ENCODE data around the gene ADI1.
A peak's percentile ranks its signal among the peaks of the same experiment; 100 is the strongest.

The ADI1 gene

DNA sequence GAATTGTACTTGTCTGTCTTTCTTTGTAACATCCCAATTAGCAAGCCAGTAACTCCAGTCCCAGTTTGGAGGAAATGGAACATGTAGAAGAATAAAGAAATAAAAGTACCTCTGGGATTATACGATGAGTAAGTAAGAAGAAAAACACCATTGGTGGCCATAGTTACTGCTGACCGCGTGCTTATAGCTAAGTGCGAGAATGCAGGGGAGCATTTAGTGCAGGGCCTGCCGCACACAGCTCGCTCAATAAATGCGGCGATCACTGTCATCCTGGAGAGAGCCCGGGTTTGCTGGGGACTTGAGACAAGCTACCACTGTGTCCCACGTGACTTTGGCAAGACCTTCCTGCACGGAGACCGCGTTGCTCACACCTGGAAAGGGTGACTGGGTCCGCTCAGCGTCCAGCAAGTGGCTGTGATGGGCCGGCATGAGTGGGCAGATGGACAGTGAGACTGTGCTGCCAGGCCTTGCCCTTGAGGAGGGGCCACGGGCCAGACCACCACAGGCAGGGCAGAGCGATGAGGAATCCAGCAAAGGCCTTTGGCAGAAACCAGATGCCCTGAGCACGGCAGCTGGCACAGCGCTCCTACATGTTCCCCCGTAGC, 54.8 kb downstream of the ADI1 start:
- no peak for TF ChIP-seq HDGF (IDR thresholded peaks at IDR 0.05; ENCODE audit: borderline replicate concordance)
- ChIA-PET CTCF (interaction anchor here (1.0 kb wide), 1 partner anchor 9 kb away, joined by 4 read pairs; no protein-coding TSS in a partner anchor), POLR2A (no interaction called here)
- DNase-seq (ENCODE audit: extremely low spot score): no peak

DNA sequence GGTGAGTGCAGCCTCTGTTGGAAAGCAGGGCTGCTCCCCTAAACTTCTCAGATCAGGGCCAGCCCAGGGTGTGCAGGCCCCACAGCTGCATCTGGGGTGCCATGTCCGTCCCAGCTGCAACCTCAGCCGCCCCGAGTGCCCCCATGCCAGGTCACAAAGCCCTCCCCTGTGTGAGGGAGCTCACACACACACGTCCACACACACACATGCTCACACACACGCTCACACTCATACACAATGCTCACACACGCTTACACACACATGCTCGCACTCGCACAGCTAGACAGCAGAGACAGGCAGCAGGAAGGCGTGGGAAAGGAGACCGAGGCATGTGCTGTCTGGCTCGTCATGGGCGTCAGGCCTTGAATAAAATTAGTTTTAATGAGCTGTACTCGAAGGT, 55.4 kb downstream of the ADI1 start:
- TF ChIP-seq, protein P1, sequence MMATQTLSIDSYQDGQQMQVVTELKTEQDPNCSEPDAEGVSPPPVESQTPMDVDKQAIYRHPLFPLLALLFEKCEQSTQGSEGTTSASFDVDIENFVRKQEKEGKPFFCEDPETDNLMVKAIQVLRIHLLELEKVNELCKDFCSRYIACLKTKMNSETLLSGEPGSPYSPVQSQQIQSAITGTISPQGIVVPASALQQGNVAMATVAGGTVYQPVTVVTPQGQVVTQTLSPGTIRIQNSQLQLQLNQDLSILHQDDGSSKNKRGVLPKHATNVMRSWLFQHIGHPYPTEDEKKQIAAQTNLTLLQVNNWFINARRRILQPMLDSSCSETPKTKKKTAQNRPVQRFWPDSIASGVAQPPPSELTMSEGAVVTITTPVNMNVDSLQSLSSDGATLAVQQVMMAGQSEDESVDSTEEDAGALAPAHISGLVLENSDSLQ (IDR thresholded peaks at IDR 0.05): no peak
- no peak for TF ChIP-seq SUZ12 (IDR thresholded peaks at IDR 0.05)
- no peak for TF ChIP-seq FOXA1 (IDR thresholded peaks at IDR 0.05)
- TF ChIP-seq BHLHE40 (IDR thresholded peaks at IDR 0.05; ENCODE audit: borderline replicate concordance): no peak
- TF ChIP-seq ZNF384 (IDR thresholded peaks at IDR 0.05): no peak
- TF ChIP-seq FOXM1 (IDR thresholded peaks at IDR 0.05; ENCODE audit: borderline replicate concordance): no peak
- TF ChIP-seq ARNT (IDR thresholded peaks at IDR 0.05): no peak
- no peak for TF ChIP-seq L3MBTL2 (conservative IDR thresholded peaks at IDR 0.05)
- TF ChIP-seq SP1 (IDR thresholded peaks at IDR 0.05): no peak
- no peak for TF ChIP-seq NFRKB (IDR thresholded peaks at IDR 0.05)
- ChIA-PET CTCF (interaction anchor here (1.0 kb wide), 1 partner anchor 9 kb away, joined by 4 read pairs; no protein-coding TSS in a partner anchor), POLR2A (no interaction called here)
- DNase-seq (ENCODE audit: extremely low spot score): no peak

DNA sequence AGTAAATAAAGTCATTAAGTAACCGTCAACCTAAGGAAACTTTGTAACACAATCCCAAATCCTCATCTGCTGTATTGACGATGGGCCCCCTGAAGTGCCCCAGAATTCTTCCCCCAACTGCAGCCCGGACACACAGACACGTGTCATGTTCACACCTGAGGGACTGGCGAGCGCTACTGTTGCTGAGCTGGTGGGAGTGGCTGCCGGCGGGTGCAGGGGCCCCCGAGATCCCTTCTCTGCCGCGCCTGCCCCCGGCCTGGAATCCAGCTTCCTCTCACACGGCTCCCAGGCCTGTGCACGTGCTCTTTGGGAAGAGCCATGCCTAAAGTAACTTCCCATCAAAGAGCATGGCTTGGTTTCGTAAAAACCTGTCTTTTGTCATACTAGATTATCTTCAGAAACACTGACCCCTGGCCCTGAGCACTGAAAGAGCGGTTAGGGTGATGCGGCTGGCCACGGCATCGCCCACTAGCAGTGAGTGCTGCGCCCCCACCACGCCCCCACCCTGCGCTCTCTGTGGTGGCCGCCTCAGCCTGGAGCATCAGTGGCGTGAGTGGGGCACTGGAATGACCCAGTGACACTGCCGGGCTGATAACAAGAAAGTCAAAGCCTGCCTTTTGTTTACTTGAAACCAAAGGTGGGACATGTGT, 56.0 kb downstream of the ADI1 start:
- no peak for DNase-seq (ENCODE audit: extremely low spot score)
- ChIA-PET CTCF (interaction anchor here (0.5 to 1.0 kb wide), 2 partner anchors 10 to 123 kb away, joined by 3 to 4 read pairs; no protein-coding TSS in a partner anchor), POLR2A (interaction anchor here (0.9 kb wide), 1 partner anchor 84 kb away, joined by 3 read pairs; the partner anchor contains the start of gene TRAPPC12)
- TF ChIP-seq NFRKB (IDR thresholded peaks at IDR 0.05) (no peak), ZNF384 (IDR thresholded peaks at IDR 0.05) (no peak), HDGF (IDR thresholded peaks at IDR 0.05; ENCODE audit: borderline replicate concordance) (no peak), ARNT (IDR thresholded peaks at IDR 0.05) (no peak)

DNA sequence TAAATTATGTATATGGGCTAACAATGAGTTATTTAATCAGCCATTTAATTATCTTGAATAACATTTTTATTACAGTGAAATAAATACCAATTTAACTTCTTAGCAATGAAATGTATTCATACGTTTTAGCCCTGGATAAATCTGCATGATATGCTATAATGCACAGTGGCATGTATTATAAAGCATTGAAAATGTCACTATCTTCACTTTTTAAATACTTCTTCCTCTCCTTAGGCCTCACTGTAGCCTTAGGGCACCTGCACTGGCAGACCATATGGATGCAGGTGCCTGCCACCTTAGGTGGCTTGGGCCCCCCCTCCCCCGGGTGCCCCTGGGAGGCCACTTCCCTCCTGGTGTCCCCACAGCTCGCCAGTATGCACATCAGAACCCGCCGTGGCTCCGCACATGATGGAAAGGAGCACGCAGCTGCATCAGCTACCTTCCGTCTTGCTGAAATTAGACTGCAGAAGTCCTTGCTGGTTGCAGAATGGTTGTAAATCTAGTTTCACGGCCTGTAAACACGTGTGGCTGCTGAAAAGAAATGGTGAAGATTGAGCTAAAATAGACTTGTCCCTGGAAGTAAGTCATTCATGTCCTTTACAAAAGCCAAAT, 56.7 kb downstream of the ADI1 start:
- TF ChIP-seq BHLHE40 (IDR thresholded peaks at IDR 0.05; ENCODE audit: borderline replicate concordance) (no peak), L3MBTL2 (conservative IDR thresholded peaks at IDR 0.05) (no peak), ARNT (IDR thresholded peaks at IDR 0.05) (no peak)
- ChIA-PET CTCF (interaction anchor here (0.5 kb wide), 1 partner anchor 124 kb away, joined by 3 read pairs; no protein-coding TSS in a partner anchor), POLR2A (interaction anchor here (0.9 kb wide), 1 partner anchor 83 kb away, joined by 3 read pairs; the partner anchor contains the start of gene TRAPPC12)
- no peak for DNase-seq (ENCODE audit: extremely low spot score)

DNA sequence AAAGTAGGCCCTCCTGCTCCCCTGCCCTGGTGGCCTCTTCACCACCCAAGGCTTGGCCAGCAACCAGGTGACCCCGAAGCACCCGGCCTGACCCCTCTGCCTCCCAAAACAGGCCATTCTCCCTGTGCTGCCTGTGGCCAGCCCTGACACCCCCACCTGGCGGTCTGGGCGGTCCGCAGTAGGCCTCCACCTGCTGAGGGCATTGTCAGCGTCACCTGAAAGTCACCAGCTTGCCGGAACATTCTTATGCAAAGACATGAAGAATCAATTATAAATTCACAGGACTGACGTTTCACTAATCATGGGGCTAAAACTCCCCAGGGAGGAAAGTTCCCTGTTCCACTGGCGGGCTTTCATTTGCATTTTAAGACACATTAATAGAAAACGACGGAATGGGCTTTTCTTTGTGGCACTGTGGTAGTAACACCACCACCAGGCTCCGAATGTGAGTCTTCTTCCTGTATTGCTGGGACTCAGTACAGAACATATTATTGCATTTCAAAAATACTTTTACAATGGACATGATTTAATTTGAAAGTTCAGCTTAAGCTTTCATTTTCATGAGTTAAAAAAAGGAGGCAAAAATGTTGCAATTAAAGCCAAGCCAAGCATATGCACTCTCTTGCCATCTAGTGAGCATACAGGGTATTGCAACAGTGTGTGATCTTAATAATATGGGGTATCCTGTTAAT, 57.4 kb downstream of the ADI1 start:
- POLR2A ChIA-PET: no interaction called here
- peak; percentile 44 for DNase-seq (ENCODE audit: extremely low spot score)
- CTCF ChIA-PET: no interaction called here
- TF ChIP-seq, protein P1 (IDR thresholded peaks at IDR 0.05): no peak
- no peak for TF ChIP-seq HDGF (IDR thresholded peaks at IDR 0.05; ENCODE audit: borderline replicate concordance)

DNA sequence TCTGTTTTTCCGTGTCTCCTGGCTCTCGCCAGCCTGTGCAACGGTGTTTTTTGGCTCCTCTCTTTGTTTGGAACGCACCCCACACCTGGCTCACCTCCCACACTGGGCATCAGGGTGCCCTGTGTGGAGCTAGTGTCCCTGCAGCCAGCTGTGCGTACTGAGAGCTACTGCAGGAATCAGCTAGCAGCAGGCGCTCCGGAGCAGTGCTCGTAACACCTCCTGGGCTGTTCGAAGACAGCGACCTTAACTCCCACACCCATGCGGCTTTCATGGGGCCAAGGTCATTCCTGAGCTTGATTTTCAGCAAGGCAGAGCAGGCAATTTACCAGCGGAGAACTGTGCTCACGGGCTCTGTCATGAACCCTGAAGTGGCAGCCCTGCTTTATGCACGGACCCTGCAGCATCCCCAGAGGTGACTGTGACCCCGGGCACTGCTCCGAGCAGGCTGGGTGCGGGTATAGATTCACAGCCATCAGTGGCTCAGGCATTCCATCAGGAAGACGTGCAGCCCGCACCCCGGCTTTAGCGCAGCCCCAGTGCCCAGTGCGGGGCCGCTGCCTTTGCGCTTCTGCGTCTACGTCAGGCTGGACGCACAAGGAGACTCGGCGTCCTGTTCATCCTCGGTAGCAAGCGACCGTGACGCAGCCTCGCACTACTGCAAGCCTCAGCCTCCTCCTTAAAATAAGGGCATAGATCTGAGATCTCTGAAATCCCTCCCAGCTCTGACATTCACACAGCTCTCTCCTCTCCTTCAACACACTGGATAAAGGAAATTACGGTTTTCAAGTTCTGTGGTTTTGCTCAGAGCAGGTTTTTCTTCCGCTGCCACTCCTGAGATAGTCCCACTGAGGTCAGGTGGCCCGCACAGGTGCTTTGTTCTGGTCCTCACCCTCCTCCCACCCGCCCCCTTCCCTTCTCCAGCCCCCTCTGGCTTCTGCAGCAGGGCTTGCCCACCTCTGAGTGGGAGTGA, 58.2 kb downstream of the ADI1 start:
- ChIA-PET POLR2A (no interaction called here), CTCF (no interaction called here)
- DNase-seq (ENCODE audit: extremely low spot score): no peak
- no peak for TF ChIP-seq L3MBTL2 (conservative IDR thresholded peaks at IDR 0.05)
- no peak for TF ChIP-seq HDGF (IDR thresholded peaks at IDR 0.05; ENCODE audit: borderline replicate concordance)
- no peak for TF ChIP-seq SUZ12 (IDR thresholded peaks at IDR 0.05)
- no peak for TF ChIP-seq FOXK2 (IDR thresholded peaks at IDR 0.05)
- no peak for TF ChIP-seq CTBP1 (IDR thresholded peaks at IDR 0.05; ENCODE audit: borderline replicate concordance)
- TF ChIP-seq, protein P1 (IDR thresholded peaks at IDR 0.05): no peak
- TF ChIP-seq FOXA1 (IDR thresholded peaks at IDR 0.05): no peak
- TF ChIP-seq FOXM1 (IDR thresholded peaks at IDR 0.05; ENCODE audit: borderline replicate concordance): no peak
- no peak for TF ChIP-seq NFRKB (IDR thresholded peaks at IDR 0.05)
- no peak for TF ChIP-seq ZNF384 (IDR thresholded peaks at IDR 0.05)
- no peak for TF ChIP-seq BHLHE40 (IDR thresholded peaks at IDR 0.05; ENCODE audit: borderline replicate concordance)
- TF ChIP-seq TARDBP (IDR thresholded peaks at IDR 0.05): no peak
- no peak for TF ChIP-seq LEF1 (IDR thresholded peaks at IDR 0.05; ENCODE audit: borderline replicate concordance)
- TF ChIP-seq ELF4 (IDR thresholded peaks at IDR 0.05): no peak
- TF ChIP-seq SP1 (IDR thresholded peaks at IDR 0.05): no peak
- TF ChIP-seq ARNT (IDR thresholded peaks at IDR 0.05): no peak
